Thyroid gland (tissue), 4 donors: ENCODE measurements around the gene BTBD7.

ENCODE experiments used
- CTCF ChIP-seq, 6 experiments: fragments of 200-600 bp in 3 of 6; fragments of 450-650 bp in 3 of 6; sonication (generic) in 3 of 6; IDR thresholded peaks; one replicate each; pipeline ENCODE4 v1.5.1; 2016 to 2019; ENCODE audit warnings: antibody characterized with exemption in 6 of 6, mild to moderate bottlenecking in 2 of 6, inconsistent platforms in 1 of 6, moderate library complexity in 1 of 6
- POLR2A ChIP-seq, 2 donors: fragments of 450-650 bp; IDR thresholded peaks; one replicate each; pipeline ENCODE4 v1.6.1; 2017; ENCODE audit warnings: antibody characterized with exemption in 2 of 2, mild to moderate bottlenecking in 2 of 2, moderate library complexity in 1 of 2

- TF ChIP-seq POLR2A (IDR thresholded peaks at IDR 0.05) (no peak), CTCF (IDR thresholded peaks at IDR 0.05) (no peak)
Observed at GRCh38 chr14:93239869-93240677, 92.8 kb downstream of the BTBD7 start.
